GM12878 (cell line): Measurements from ENCODE around the gene CACNG1. TPM values are rescaled to one million over a fixed set of nuclear protein-coding genes. Genes with fewer than 3 reads are reported as not detected.

Source experiments
- ATAC-seq: fragments of 200-7000 bp; cut with Tn5 transposase; 3 replicates; pipeline ENCODE4 v1.9.1; 2020; ENCODE audit warnings: mild to moderate bottlenecking, moderate library complexity
- BruUV-seq: library from RNA; stranded (reverse); fragments of 400-500 nt; replicated peaks from 2 replicates; lab custom pipeline; 2021; lab: Mats Ljungman, UMichigan
- CTCF ChIA-PET: fragments of 300-600 bp; sonication (Branson Sonifier 250); formaldehyde crosslinking; extraction: SDS; loops from one replicate; lab custom pipeline; 2021; ENCODE audit warnings: inconsistent platforms; lab: Yijun Ruan, JAX
- POLR2A ChIA-PET: fragments of 350-600 bp; formaldehyde crosslinking; extraction: SDS; loops from one replicate; lab custom pipeline; 2021; ENCODE audit warnings: inconsistent platforms; lab: Charles Lee
- RAD21 ChIA-PET: fragments of 300-600 bp; sonication (Branson Sonifier 250); formaldehyde crosslinking; loops from one replicate; lab custom pipeline; 2023; ENCODE audit warnings: antibody characterized with exemption; ENCODE audit not compliant: unreplicated experiment; lab: Charles Lee
- SMC1A ChIA-PET: fragments of 300-600 bp; sonication (Branson Sonifier 250); formaldehyde crosslinking; loops from one replicate; lab custom pipeline; 2023; ENCODE audit not compliant: unreplicated experiment, uncharacterized antibody; lab: Charles Lee
- DNase-seq: peaks from one replicate; pipeline ENCODE4 v3.0.0-alpha.2; 2011; ENCODE audit warnings: low read depth, low spot score
- FAIRE-seq: peaks from 3 replicates; lab custom pipeline; 2011; peaks lifted over from hg19 to GRCh38; lab: Jason Lieb, UNC
- H2AFZ ChIP-seq: 2 replicates; pipeline ENCODE4 v1.6.0; 2011; ENCODE audit warnings: low read depth, low read length, control low read depth; ENCODE audit not compliant: control insufficient read depth
- H3K27ac ChIP-seq: 2 replicates; pipeline ENCODE4 v1.5.1; 2011; ENCODE audit warnings: control low read depth; ENCODE audit not compliant: control insufficient read depth, insufficient read depth
- H3K27me3 ChIP-seq, 2 experiments: replicated peaks in 1 of 2; 2 replicates each; pipeline versions ENCODE4 v1.6.0 to v1.6.1; 2011; ENCODE audit warnings: low read length in 1 of 2; ENCODE audit not compliant: control insufficient read depth in 2 of 2, insufficient read depth in 2 of 2
- H3K36me3 ChIP-seq, 2 experiments: 2 replicates each; pipeline ENCODE4 v1.5.1; 2011; ENCODE audit warnings: low read length in 1 of 2; ENCODE audit not compliant: control insufficient read depth in 2 of 2, insufficient read depth in 2 of 2
- H3K4me1 ChIP-seq: 2 replicates; pipeline ENCODE4 v1.6.1; 2011; ENCODE audit warnings: mild to moderate bottlenecking, low read length, moderate library complexity, mixed read lengths; ENCODE audit not compliant: control insufficient read depth, insufficient read depth
- H3K4me2 ChIP-seq: 2 replicates; pipeline ENCODE4 v1.6.0; 2011; ENCODE audit warnings: control low read depth; ENCODE audit not compliant: control insufficient read depth, insufficient read depth
- H3K4me3 ChIP-seq: fragments of 200-600 bp; sonication (generic); 2 replicates; pipeline ENCODE4 v1.5.1; 2016
- H3K79me2 ChIP-seq: 2 replicates; pipeline ENCODE4 v1.6.0; 2011; ENCODE audit warnings: low read length; ENCODE audit not compliant: control insufficient read depth, insufficient read depth
- H3K9ac ChIP-seq: 2 replicates; pipeline ENCODE4 v1.8.0; 2011; ENCODE audit warnings: low read length, control low read depth, mixed read lengths; ENCODE audit not compliant: control insufficient read depth, insufficient read depth
- H3K9me3 ChIP-seq: replicated peaks from 3 replicates; pipeline ENCODE4 v1.5.1; 2011; ENCODE audit warnings: mild to moderate bottlenecking, low read length; ENCODE audit not compliant: control insufficient read depth, insufficient read depth
- H4K20me1 ChIP-seq: 2 replicates; pipeline ENCODE4 v1.6.0; 2011; ENCODE audit not compliant: control insufficient read depth, insufficient read depth
- CREB1 ChIP-seq: IDR thresholded peaks from 2 replicates; pipeline ENCODE4 v1.6.1; 2012; ENCODE audit warnings: low read depth, mild to moderate bottlenecking, inconsistent platforms
- HDGF ChIP-seq: fragments of 450-650 bp; IDR thresholded peaks from 2 replicates; pipeline ENCODE4 v1.6.1; 2016; ENCODE audit warnings: antibody characterized with exemption
- KDM1A ChIP-seq: fragments of 200-600 bp; sonication (generic); IDR thresholded peaks from 2 replicates; pipeline ENCODE4 v1.6.1; 2016; ENCODE audit warnings: borderline replicate concordance
- POLR2A ChIP-seq: IDR thresholded peaks from 2 replicates; pipeline ENCODE4 v1.6.1; 2011; ENCODE audit warnings: low read depth, mild to moderate bottlenecking, low read length
- RCOR1 ChIP-seq: conservative IDR thresholded peaks from 2 replicates; pipeline ENCODE4 v1.6.1; 2012; ENCODE audit warnings: low read depth, low read length, improper control_type of control experiment
- SMC3 ChIP-seq: IDR thresholded peaks from 2 replicates; pipeline ENCODE4 v1.6.1; 2011; ENCODE audit warnings: low read length, improper control_type of control experiment, borderline replicate concordance
- SPI1 ChIP-seq: IDR thresholded peaks from 2 replicates; pipeline ENCODE4 v1.6.1; 2011; ENCODE audit warnings: low read depth, mild to moderate bottlenecking, low read length, moderate library complexity, borderline replicate concordance; ENCODE audit not compliant: insufficient read depth
- YBX1 ChIP-seq: fragments of 450-650 bp; IDR thresholded peaks from 2 replicates; pipeline ENCODE4 v1.6.1; 2016; ENCODE audit warnings: antibody characterized with exemption
- ZNF217 ChIP-seq: fragments of 450-650 bp; IDR thresholded peaks from 2 replicates; pipeline ENCODE4 v1.6.1; 2017; ENCODE audit warnings: antibody characterized with exemption, mild to moderate bottlenecking
- WGBS: methylation state at CpG from one replicate; pipeline ENCODE4 v1.1.6; 2016; ENCODE audit warnings: low lambda C conversion rate; ENCODE audit not compliant: insufficient replicate concordance, insufficient coverage; ENCODE audit errors: missing lambda C conversion rate; 5-methylcytosine and 5-hydroxymethylcytosine counted together
- in situ Hi-C: fragments of 300-500 bp; cut with MboI; formaldehyde crosslinking; loops from 9 replicates; pipeline ENCODE4 v1.14.3; 2018; ENCODE audit warnings: mixed read lengths
- intact Hi-C: fragments of 100-400 bp; cut with micrococcal nuclease; formaldehyde crosslinking; loops from one replicate; pipeline ENCODE4 v1.14.2; 2022; ENCODE audit not compliant: unreplicated experiment
- polyA plus RNA-seq, 11 experiments: library from polyadenylated mRNA; depleted of rRNA in 4 of 11; unstranded in 6 of 11; stranded (reverse) in 5 of 11; fragments of >200 nt; fragmentation: Nextera tagmentation in 4 of 11; fragmentation: Illumina TruSeq in 1 of 11; extraction: Ambion mirVana in 4 of 11; extraction: Trizol in 1 of 11; gene quantifications; 1 replicate in 1 of 11; 2 replicates in 10 of 11; pipeline versions ENCODE4 v1.2.1 to v1.2.3, GENCODE V29; 2011 to 2016; ENCODE audit warnings: inconsistent platforms in 2 of 11, missing spikeins in 2 of 11, low read depth in 1 of 11
- total RNA-seq, 4 experiments: library from RNA; depleted of rRNA in 3 of 4; stranded (reverse); fragments of >200 nt in 3 of 4; fragmentation: Illumina TruSeq in 1 of 4; extraction: Trizol in 1 of 4; gene quantifications; 2 replicates each; pipeline versions ENCODE4 v1.2.1 to v1.2.3, GENCODE V29; 2013 to 2021
- TF ChIP-seq, protein P1 (sequence below): fragments of 450-650 bp; IDR thresholded peaks from 2 replicates; pipeline ENCODE4 v1.6.1; 2017; ENCODE audit warnings: borderline replicate concordance
- TF ChIP-seq, protein P2 (sequence below): IDR thresholded peaks from 2 replicates; pipeline ENCODE4 v1.6.1; 2012; ENCODE audit warnings: improper control_type of control experiment, low read depth, low read length; ENCODE audit not compliant: insufficient replicate concordance

CACNG1 gene
- total and polyA plus RNA-seq, 10 of the 15 experiments (the other 5 are each of a cell fraction or from before 2014, with no cell fraction given), result not detected

- H3K9ac ChIP-seq, result no peak overlapping the region
- 100% methylated on average over 3 of the region's 3 CpGs for WGBS
- TF ChIP-seq YBX1, result no peak
- no peak for TF ChIP-seq HDGF
- TF ChIP-seq, protein P1, sequence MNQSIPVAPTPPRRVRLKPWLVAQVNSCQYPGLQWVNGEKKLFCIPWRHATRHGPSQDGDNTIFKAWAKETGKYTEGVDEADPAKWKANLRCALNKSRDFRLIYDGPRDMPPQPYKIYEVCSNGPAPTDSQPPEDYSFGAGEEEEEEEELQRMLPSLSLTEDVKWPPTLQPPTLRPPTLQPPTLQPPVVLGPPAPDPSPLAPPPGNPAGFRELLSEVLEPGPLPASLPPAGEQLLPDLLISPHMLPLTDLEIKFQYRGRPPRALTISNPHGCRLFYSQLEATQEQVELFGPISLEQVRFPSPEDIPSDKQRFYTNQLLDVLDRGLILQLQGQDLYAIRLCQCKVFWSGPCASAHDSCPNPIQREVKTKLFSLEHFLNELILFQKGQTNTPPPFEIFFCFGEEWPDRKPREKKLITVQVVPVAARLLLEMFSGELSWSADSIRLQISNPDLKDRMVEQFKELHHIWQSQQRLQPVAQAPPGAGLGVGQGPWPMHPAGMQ, result no peak
- no peak for TF ChIP-seq ZNF217
- TF ChIP-seq, all 136 proteins: peak for 0
- Histone ChIP-seq H3K9me3 (no peaks in the 10 kb centered on the region), H4K20me1 (no peaks in the 10 kb centered on the region), H2AFZ (no peak overlapping the region), H3K79me2 (no peaks in the 10 kb centered on the region), H3K27me3 (no peaks in the 10 kb centered on the region), H3K4me2 (no peak overlapping the region), H3K27ac (no peak overlapping the region), H3K36me3 (peaks cover 2 to 6% of the 10 kb centered on the region in 2 experiments), H3K4me3 (no peak overlapping the region), H3K4me1 (no peaks in the 10 kb centered on the region)
- no TSS peak for BruUV-seq
- ChIA-PET CTCF (no interaction called here), POLR2A (no interaction called here), SMC1A (no interaction called here), RAD21 (no interaction called here)
- in situ Hi-C loops (no loop called here), intact Hi-C loops (no loop called here)
- DNase-seq (no peak), FAIRE-seq (no peak), ATAC-seq (no peak)
Measured at GRCh38 chr17:67088639-67089038, 44.3 kb downstream of the CACNG1 start.

- intact Hi-C loops, result no loop called here
- no peaks in the 10 kb centered on the region for H3K4me1 ChIP-seq
- H3K9ac ChIP-seq, result no peak overlapping the region
- H3K4me2 ChIP-seq, result no peak overlapping the region
- H3K27ac ChIP-seq, result no peak overlapping the region
- H4K20me1 ChIP-seq, result no peaks in the 10 kb centered on the region
- ChIA-PET POLR2A (no interaction called here), CTCF (interaction anchor here (1.0 kb wide), 1 partner anchor 8 kb away, joined by 5 read pairs; no protein-coding TSS in a partner anchor), SMC1A (interaction anchor here (1.2 to 2.3 kb wide), 2 partner anchors 8 to 13 kb away, joined by 4 to 11 read pairs; no protein-coding TSS in a partner anchor)
- no peak for DNase-seq
- no peak for FAIRE-seq
- H3K9me3 ChIP-seq, result no peaks in the 10 kb centered on the region
- no peak overlapping the region for H3K4me3 ChIP-seq
- BruUV-seq, result TSS peak; percentile 19
- peaks cover 0 to 3% of the 10 kb centered on the region in 2 experiments; a peak in 3 of 4 replicates for H3K36me3 ChIP-seq
- no peaks in the 10 kb centered on the region for H3K27me3 ChIP-seq
- H3K79me2 ChIP-seq, result no peaks in the 10 kb centered on the region
- H2AFZ ChIP-seq, result no peak overlapping the region
- in situ Hi-C loops, result no loop called here
- ATAC-seq, result no peak
- no peak for TF ChIP-seq SMC3
- no peak for TF ChIP-seq POLR2A
- TF ChIP-seq KDM1A, result no peak
- TF ChIP-seq CREB1, result no peak
- TF ChIP-seq, protein P2, sequence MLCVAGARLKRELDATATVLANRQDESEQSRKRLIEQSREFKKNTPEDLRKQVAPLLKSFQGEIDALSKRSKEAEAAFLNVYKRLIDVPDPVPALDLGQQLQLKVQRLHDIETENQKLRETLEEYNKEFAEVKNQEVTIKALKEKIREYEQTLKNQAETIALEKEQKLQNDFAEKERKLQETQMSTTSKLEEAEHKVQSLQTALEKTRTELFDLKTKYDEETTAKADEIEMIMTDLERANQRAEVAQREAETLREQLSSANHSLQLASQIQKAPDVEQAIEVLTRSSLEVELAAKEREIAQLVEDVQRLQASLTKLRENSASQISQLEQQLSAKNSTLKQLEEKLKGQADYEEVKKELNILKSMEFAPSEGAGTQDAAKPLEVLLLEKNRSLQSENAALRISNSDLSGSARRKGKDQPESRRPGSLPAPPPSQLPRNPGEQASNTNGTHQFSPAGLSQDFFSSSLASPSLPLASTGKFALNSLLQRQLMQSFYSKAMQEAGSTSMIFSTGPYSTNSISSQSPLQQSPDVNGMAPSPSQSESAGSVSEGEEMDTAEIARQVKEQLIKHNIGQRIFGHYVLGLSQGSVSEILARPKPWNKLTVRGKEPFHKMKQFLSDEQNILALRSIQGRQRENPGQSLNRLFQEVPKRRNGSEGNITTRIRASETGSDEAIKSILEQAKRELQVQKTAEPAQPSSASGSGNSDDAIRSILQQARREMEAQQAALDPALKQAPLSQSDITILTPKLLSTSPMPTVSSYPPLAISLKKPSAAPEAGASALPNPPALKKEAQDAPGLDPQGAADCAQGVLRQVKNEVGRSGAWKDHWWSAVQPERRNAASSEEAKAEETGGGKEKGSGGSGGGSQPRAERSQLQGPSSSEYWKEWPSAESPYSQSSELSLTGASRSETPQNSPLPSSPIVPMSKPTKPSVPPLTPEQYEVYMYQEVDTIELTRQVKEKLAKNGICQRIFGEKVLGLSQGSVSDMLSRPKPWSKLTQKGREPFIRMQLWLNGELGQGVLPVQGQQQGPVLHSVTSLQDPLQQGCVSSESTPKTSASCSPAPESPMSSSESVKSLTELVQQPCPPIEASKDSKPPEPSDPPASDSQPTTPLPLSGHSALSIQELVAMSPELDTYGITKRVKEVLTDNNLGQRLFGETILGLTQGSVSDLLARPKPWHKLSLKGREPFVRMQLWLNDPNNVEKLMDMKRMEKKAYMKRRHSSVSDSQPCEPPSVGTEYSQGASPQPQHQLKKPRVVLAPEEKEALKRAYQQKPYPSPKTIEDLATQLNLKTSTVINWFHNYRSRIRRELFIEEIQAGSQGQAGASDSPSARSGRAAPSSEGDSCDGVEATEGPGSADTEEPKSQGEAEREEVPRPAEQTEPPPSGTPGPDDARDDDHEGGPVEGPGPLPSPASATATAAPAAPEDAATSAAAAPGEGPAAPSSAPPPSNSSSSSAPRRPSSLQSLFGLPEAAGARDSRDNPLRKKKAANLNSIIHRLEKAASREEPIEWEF, result no peak
- no peak for TF ChIP-seq SPI1
- TF ChIP-seq RCOR1, result no peak
- TF ChIP-seq, all 136 proteins: peak for 0
- RAD21 ChIA-PET, result interaction anchor here (1.7 kb wide), 1 partner anchor 8 kb away, joined by 5 read pairs; no protein-coding TSS in a partner anchor
Measured at GRCh38 chr17:67090341-67090740, 46.0 kb downstream of the CACNG1 start.
